Limb (tissue), 2 donors: Measurements from ENCODE around the gene MADCAM1.

Experiments
- DNase-seq, 2 donors: peaks; one replicate each; pipeline ENCODE4 v3.0.0-alpha.2; 2016; ENCODE audit errors: extremely low spot score in 2 of 2

MADCAM1 gene

DNA sequence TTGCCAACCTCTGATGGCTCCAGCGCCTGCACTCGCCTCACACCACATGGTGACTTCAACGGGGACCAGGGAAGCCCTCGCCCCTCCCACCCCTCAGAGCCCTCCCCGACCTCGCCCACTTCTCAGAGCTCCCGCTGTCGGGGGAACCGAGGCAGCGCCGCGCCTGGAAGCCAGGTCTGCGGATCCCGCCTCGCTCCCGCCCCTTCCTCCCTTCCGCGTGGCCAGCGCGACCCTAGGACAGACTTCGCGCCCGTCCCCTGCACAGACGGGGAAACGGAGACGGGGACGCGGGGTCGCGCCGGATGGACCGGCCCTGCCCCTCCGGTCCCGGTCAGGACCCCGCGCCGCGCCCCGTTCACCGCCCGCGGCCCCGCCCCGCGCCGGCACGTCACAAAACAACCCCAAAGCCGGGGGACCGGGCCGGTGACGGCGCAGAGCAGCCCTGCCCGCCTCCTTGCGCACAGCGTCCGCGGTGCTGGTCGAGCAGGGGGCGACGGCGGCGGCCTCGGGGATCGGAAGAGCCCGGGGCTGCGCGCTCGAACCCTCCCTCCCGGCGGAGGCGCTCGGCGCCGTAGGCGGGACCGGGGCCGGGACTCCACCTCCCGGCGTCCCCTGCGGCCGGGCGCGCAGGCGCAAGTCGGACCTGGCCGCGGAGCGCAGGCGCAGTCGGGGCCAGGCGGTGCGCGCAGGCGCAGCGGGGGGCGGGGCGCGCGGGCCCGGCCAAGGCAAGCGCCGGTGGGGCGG lies 34.9 kb downstream of the MADCAM1 start:
- peak; percentile 90 to 96 for DNase-seq

GRCh38 chr19:531753-532560 lies 35.7 kb downstream of the MADCAM1 start, which contains the start of gene CDC34:
CDC34 (plus strand) TSS chr19:531760; CDS start chr19:531932, 172 bp downstream.
- DNase-seq: no peak

- peak; percentile 49 to 70 for DNase-seq
These were observed 36.5 kb downstream of the MADCAM1 start for GRCh38 chr19:532561-533363.

- DNase-seq: no peak
These were observed 37.2 kb downstream of the MADCAM1 start for GRCh38 chr19:533364-534058.

GRCh38 chr19:534088-534487 lies 37.8 kb downstream of the MADCAM1 start:
- DNase-seq: no peak

GRCh38 chr19:535017-535835 lies 38.9 kb downstream of the MADCAM1 start:
- no peak for DNase-seq

- DNase-seq: no peak
These were observed 40.0 kb downstream of the MADCAM1 start for GRCh38 chr19:536031-536880.

GRCh38 chr19:536881-537404 lies 40.7 kb downstream of the MADCAM1 start:
- DNase-seq: no peak

- no peak for DNase-seq
These were observed 42.5 kb downstream of the MADCAM1 start for GRCh38 chr19:538641-539428.

DNA sequence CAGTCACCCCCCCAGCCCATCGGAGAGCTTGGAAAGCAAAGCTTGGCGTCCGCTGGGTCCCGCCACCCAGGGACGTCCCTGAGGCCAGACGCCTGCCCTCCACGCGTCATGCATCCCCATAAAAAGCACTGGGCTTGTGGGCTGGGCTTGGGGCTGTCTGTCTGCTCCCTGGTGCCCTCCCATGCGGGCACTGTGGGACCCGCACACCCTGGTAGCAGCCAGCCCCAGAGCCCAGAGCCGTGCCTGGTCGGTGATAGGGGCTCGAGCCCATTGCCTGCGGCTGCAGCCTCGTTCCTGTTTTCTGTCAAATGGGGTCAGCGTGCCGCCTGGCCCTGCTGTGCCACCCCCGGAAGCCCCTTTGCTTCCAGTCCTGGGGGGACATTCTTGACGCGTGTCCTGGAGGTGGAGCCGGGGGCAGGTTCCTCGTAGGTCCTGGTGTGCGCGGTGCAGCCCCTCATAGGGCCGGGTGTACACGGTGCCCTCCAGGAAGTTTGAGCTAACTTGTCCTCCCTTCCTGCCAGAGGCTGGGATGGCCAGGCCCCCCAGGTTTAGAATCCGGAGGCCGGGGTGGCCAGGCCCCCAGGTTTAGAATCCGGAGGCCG lies 43.2 kb downstream of the MADCAM1 start:
- no peak for DNase-seq

DNA sequence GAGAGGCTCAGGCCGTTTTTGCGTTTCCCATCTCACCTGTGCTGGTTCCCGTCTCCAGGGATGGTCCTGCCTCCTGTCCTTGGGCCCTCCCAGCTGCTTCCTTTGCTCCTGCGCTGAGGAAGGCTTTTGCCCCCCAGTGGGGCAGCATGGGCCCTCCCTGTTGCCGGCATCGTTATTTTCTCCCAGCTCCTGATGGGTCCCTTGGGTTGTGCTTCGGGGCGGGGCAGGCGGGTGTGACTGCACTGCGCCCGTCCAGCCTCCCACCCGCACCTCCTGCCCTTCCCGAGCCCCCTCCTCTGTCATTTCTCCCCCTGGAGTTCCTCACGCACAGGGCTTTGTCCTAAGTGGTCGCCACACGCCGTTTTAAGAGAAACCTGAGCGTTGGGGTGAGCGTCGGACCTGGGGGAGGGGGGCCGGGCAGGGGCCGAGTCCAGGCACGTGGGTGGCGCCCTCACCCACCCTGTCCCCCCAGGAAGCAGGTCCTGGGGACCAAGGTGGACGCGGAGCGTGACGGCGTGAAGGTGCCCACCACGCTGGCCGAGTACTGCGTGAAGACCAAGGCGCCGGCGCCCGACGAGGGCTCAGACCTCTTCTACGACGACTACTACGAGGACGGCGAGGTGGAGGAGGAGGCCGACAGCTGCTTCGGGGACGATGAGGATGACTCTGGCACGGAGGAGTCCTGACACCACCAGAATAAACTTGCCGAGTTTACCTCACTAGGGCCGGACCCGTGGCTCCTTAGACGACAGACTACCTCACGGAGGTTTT lies 44.8 kb downstream of the MADCAM1 start:
- DNase-seq: peak in 1 of 2 donors; percentile 26

GRCh38 chr19:541699-542098 lies 45.4 kb downstream of the MADCAM1 start:
- DNase-seq: peak in 1 of 2 donors; percentile 24

- no peak for DNase-seq
These were observed 46.0 kb downstream of the MADCAM1 start for GRCh38 chr19:542173-542866.

GRCh38 chr19:543910-544608 lies 47.8 kb downstream of the MADCAM1 start, which contains the start of gene GZMM:
GZMM (plus strand) TSS chr19:544053; CDS start chr19:544072, 19 bp downstream.
- peak in 1 of 2 donors; percentile 29 for DNase-seq

DNA sequence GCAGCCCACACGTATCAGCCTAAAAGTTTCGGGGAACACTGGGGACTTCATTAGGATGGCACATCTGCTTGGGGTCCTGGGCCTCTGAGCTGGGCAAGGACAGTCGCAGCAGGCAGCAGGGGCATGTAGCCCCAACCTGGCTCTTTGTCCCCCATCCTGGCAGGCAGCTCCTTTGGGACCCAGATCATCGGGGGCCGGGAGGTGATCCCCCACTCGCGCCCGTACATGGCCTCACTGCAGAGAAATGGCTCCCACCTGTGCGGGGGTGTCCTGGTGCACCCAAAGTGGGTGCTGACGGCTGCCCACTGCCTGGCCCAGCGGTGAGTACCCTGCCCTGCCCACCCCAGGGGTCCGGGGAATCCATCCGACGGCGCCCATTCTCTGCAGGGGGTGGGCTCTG lies 50.8 kb downstream of the MADCAM1 start:
- DNase-seq: peak in 1 of 2 donors; percentile 26
